HG03280 (cell line): Measurements from ENCODE around the gene CDIPT.
"Not testable (repeated sequence)": the region's sequence is repeated elsewhere in the genome, so short reads cannot be mapped to it uniquely, and the experiment has no call there.

Experiments used
- ATAC-seq: cut with Tn5 transposase; IDR thresholded peaks from one replicate; pipeline ENCODE4 v1.9.1; 2021; ENCODE audit warnings: mild to moderate bottlenecking, moderate library complexity; ENCODE audit not compliant: unreplicated experiment

CDIPT gene, protein sequence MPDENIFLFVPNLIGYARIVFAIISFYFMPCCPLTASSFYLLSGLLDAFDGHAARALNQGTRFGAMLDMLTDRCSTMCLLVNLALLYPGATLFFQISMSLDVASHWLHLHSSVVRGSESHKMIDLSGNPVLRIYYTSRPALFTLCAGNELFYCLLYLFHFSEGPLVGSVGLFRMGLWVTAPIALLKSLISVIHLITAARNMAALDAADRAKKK

DNA sequence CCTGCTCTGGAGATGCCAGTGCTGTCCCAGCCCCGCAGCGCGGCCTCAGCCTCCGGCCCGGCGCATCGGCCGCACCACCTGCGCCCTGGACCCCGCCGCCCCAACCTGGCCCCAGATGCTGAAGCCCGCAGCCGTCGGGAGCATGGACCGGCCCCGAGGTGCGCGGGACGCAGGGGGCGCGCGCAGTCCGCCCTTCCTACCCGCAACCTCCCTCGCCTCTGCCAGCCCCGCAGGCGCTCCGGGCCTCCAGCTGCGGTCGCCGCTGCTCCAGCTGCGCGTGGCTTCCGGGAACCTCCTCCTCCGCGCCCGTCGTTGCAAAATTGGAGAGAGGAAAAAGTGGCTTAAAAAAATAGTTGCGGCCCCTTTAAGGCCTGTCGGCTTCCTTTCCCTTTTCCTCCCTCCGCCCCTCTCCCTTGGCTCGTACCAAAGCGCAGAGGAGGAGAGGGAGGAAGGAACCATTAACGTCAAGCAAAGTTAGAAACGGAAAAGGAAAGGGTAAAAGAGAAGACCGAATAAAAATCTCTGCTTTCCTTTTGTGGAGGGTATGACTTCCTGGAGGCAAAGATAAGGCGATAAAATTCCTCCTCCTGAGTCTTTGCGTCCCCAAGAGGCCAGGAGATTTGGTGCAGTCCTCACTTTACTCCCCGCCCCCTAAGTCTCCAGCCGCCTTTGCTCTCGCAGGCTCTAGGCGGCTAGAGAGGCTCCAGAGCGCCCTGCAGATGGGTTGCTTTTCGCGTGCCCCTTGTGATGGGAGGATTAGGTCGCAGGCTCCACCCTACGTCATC is at the start of gene CDIPT:
TSS of gene CDIPT (minus strand) at position 343 of the 785 bp plus-strand sequence. CDS start 369 bp downstream, outside the sequence.
- ATAC-seq, result peak; percentile 96

DNA sequence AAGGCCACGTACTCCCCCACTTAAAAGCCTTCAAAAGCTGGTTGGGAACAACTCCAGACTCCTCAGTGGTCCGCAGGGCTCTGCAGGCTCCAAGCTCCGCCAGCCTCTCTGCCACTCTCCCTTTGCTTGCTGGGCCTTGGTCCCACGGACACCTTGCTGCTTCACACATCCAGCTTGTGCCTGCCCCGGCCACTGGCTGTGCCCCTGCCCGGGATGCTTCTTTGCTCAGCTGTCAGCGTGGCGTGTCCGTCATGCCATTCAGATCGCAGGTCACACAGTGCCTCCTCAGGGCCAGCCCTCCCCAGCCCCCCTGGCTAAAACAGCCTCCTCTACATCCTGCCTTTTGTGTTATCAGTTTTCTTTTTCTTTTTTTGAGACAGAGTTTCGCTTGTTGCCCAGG is 49.1 kb upstream of the CDIPT start:
- ATAC-seq, result no peak

- no peak for ATAC-seq
Measured at GRCh38 chr16:29911676-29912010, 48.6 kb upstream of the CDIPT start.

GRCh38 chr16:29910819-29911675 is 48.0 kb upstream of the CDIPT start:
- ATAC-seq, result no peak

DNA sequence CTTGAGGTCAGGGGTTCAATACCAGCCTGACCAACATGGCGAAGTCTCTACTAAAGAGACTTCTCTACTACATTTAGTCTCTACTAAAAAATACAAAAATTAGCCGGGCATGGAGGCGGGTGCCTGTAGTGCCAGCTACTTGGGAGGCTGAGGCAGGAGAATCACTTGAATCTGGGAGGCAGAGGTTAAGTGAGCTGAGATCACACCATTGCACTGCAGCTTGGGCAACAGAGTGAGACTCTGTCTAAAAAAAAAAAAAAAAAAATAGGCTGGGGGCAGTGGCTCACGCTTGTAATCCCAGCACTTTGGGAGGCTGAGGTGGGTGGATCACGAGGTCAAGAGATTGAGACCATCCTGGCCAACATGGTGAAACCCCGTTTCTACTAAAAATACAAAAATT is 46.8 kb upstream of the CDIPT start:
- not testable (repeated sequence) for ATAC-seq

DNA sequence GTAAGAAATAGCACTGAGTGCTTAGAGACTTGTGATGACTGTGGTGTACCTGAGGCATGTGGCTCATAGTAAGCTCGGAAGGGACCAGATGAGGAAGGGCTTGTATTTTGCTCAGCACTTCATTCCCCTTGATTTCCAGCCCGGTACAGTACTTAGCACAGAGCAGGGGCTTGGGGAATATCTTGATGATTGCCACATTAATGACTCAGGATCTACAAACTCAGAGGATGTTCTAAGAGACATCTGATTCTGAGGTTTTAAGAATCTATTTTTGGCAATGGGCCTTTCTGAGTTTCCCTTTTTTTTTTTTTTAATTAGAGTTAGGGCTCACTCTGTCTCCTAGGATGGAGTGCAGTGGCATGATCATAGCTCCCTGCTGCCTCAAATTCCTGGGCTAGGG is 46.4 kb upstream of the CDIPT start:
- ATAC-seq, result no peak

- no peak for ATAC-seq
Measured at GRCh38 chr16:29908719-29909220, 45.7 kb upstream of the CDIPT start.

- ATAC-seq, result no peak
Measured at GRCh38 chr16:29907973-29908372, 44.9 kb upstream of the CDIPT start.

DNA sequence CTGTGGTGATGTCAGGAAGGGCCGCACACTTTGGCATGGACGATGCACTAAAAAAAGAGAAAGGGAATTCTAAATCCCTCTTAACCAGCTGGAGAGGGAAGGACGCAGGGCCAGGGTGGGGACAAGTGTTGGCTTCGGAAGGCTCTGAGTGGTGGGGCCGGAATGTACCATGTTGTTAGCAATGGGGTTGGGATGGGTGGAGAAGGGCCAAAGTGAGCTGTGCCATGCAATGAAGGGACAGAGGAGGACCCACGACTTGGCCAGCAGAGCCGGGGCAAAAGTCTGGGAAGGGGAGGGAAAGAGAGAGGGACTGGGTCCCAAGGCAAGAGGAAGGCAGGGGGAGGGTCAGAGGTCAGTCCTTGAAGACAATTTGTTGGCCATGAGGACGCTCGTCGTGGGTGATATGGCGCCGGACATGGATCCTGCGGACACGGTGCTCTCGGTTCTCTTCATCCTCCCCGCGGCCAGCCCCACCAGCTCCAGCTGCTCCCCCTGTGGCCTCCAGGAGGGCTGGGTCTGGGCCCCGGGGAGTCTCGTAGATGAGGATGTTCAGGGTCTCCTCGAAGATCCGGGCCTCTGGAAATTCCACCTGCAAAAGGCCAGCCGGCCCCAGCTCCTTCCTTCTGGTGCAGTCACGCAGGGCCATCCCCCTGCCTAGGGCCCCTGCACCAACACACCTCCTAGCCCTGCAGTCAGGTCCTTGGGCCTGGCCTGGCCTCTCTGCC is 43.7 kb upstream of the CDIPT start:
- no peak for ATAC-seq

GRCh38 chr16:29905668-29906067 is 42.6 kb upstream of the CDIPT start:
- no peak for ATAC-seq

DNA sequence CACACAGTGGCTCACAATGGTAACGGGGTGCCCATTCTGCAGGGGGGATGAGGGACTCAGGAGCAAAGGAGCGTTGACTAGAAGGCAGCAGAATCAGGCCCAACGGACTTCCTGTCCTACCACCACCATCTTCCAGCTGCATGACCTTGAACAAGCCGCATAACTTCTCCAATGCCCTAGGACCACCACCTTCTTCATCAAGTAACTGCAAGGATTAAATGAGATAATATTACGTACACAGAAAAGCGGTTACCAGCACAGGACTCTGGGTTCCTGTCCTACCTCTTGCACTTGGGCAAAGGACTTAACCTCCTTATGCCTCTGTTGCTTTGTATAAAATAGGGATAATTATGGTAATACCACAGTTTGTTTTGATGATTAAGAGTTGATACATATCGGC is 41.9 kb upstream of the CDIPT start:
- no peak for ATAC-seq

GRCh38 chr16:29903590-29903989 is 40.6 kb upstream of the CDIPT start:
- no peak for ATAC-seq

- no peak for ATAC-seq
Measured at GRCh38 chr16:29901607-29901945, 38.5 kb upstream of the CDIPT start.

DNA sequence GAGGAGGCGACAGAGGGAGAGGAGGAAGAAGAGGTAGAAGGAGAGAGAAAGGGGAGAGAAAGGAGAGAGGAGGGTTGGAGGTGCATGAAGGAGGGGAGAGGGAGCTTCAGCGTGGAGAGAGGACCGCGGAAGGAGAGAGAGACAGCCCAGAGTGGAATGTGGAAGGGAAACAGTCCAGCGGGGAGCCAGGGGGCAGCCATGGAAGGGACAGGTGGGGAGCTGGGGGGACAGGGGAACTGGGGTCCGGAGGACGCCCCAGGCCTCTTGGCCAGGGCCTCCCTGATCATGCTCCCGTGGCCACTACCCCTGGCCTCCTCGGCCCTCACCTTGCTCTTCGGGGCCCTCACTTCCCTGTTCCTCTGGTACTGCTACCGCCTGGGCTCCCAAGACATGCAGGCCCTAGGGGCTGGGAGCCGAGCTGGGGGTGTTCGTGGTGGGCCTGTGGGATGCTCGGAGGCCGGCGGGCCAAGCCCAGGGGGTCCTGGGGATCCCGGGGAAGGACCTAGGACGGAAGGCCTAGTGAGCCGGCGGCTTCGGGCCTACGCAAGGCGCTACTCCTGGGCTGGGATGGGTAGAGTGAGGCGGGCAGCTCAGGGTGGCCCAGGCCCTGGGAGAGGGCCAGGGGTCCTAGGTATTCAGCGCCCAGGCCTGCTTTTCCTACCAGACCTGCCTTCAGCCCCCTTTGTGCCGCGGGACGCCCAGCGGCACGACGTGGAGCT is 38.0 kb upstream of the CDIPT start:
- ATAC-seq, result no peak

DNA sequence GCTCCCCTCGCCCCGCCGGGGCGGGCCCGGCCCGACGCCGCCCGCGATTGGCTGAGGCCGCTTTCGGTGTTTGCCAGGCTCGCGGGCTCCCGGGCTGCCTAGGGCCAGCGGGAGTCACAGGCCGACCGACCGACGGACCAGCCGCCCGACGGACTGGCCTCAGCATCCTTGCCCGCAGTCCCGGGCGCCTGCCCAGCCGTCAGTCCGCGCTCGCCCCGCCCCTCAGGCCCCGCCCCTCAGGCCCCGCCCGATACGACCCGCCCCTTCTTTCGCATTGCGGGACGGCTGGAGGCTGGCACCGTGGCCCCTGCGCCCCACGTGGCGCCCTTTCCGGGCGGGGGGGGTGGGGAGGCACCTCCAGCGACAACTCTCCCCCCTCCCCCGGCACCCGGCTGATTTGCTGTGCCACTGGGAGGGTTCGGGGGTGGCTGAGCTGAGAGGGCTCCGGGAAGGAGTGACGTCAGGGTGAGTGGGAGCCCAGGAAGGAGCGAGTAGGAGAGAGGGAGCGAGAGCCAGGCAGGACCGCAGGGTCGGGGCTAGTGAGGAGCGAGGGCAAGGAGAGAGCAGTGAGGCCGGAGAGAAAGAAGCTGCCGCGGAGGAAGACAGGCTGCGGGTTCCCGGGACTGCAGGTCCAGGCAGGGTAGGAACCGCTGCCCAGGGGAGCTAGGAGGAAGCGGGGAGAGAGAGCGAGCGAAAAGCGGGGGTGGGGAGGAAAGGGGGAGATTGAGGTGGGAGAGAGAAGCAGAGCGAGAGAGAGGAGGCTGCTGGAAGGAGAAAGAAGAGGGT is 37.3 kb upstream of the CDIPT start, which contains the start of gene ASPHD1:
TSS of gene ASPHD1 (plus strand) at position 387 of the 786 bp plus-strand sequence. CDS start 484 bp downstream, outside the sequence.
- ATAC-seq, result peak; percentile 57

GRCh38 chr16:29899516-29900101 is 36.6 kb upstream of the CDIPT start, which contains the start of gene SEZ6L2:
TSS of gene SEZ6L2 (minus strand) at chr16:29899550. CDS start at chr16:29899019, 531 bp downstream.
- no peak for ATAC-seq

- no peak for ATAC-seq
Measured at GRCh38 chr16:29898804-29899515, 35.9 kb upstream of the CDIPT start.

DNA sequence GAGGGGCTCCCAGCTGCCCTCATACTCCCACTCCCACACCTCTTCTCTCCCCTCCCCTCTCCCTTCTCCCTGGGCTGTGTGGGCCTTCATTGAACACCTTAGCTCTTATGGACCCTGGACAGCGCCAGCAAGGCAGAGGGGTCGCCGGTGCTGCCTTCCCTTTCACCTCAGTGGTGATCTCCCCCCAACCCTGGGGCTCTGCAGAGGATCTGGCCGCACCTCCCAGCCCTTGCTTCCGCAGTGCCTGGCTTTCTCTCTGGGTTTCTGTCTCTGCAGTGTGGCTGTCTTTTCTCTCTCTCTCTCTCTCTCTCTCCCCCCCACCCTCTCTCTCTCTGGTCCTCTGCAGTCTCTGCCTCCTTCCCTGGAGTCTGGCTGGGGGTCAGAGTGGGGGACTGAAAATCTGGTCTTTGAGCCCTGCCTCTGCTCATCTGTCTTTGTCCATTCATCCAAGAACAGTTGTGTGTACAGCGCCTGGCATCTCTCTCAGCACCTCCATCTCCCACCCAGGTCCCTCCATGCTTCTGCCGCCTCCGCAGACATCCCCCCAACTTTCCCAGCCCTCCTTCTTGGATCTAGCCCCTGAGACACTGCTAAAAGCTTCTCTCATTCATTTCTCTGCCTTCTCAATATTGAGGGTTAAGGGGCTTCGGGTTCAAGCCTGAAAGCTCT is 35.2 kb upstream of the CDIPT start:
- no peak for ATAC-seq
